GM21528 (cell line): Measurements from ENCODE around the gene TARBP2.

ENCODE experiments used
- ATAC-seq: cut with Tn5 transposase; IDR thresholded peaks from one replicate; pipeline ENCODE4 v1.9.1; 2021; ENCODE audit warnings: mild to moderate bottlenecking, moderate library complexity; ENCODE audit not compliant: unreplicated experiment, low FRiP score

The TARBP2 gene

GRCh38 chr12:53493610-53494391, 7.3 kb upstream of the TARBP2 start:
- peak; percentile 6 for ATAC-seq

GRCh38 chr12:53495903-53496751, 5.0 kb upstream of the TARBP2 start:
- ATAC-seq = no peak

GRCh38 chr12:53496752-53497032, 4.4 kb upstream of the TARBP2 start:
- ATAC-seq = no peak

- ATAC-seq = no peak
Measured at GRCh38 chr12:53497461-53497860, 3.6 kb upstream of the TARBP2 start.

GRCh38 chr12:53498235-53498630, 2.9 kb upstream of the TARBP2 start:
- ATAC-seq = no peak

GRCh38 chr12:53499266-53500141, 1.6 kb upstream of the TARBP2 start, which contains the start of gene MAP3K12:
TSS of gene MAP3K12 (minus strand) at chr12:53499458. CDS start at chr12:53487391, 12,067 bp downstream.
- ATAC-seq = no peak

- ATAC-seq = peak; percentile 1
Measured at GRCh38 chr12:53500142-53500775, 824 bp upstream of the TARBP2 start.

GRCh38 chr12:53501615-53502181, 615 bp downstream of the TARBP2 start:
- no peak for ATAC-seq

- ATAC-seq = no peak
Measured at GRCh38 chr12:53502331-53502730, 1.2 kb downstream of the TARBP2 start.

GRCh38 chr12:53502983-53503728, 2.1 kb downstream of the TARBP2 start:
- no peak for ATAC-seq

- ATAC-seq = no peak
Measured at GRCh38 chr12:53504004-53504920, 3.2 kb downstream of the TARBP2 start.

GRCh38 chr12:53505086-53505485, 4.0 kb downstream of the TARBP2 start:
- no peak for ATAC-seq

- ATAC-seq = no peak
Measured at GRCh38 chr12:53505555-53506449, 4.7 kb downstream of the TARBP2 start.

GRCh38 chr12:53506450-53506785, 5.3 kb downstream of the TARBP2 start:
- ATAC-seq = no peak

GRCh38 chr12:53506881-53507602, 6.0 kb downstream of the TARBP2 start, which contains the start of gene NPFF:
TSS of gene NPFF (minus strand) at chr12:53507484. CDS start at chr12:53507474, 10 bp downstream.
- ATAC-seq = no peak

GRCh38 chr12:53507603-53507885, 6.5 kb downstream of the TARBP2 start:
- ATAC-seq = no peak
